Liver (tissue), 9 donors: ENCODE results near the gene PIWIL1. TPM values are rescaled to one million over a fixed set of nuclear protein-coding genes. Genes with fewer than 3 reads are reported as not detected.

Source experiments
- DNase-seq: peaks from one replicate; pipeline ENCODE4 v3.0.0-alpha.2; 2017; ENCODE audit warnings: low spot score
- H3K27ac ChIP-seq, 2 donors: one replicate each; pipeline ENCODE4 v1.7.0; 2013; ENCODE audit warnings: inconsistent platforms in 2 of 2, low read length in 2 of 2, control low read depth in 1 of 2, low read depth in 1 of 2, mild to moderate bottlenecking in 1 of 2
- H3K27me3 ChIP-seq, 4 donors: one replicate each; pipeline versions ENCODE4 v1.6.1 to v1.7.0; 2013; ENCODE audit warnings: low read length in 3 of 4, inconsistent platforms in 1 of 4, mild to moderate bottlenecking in 1 of 4, moderate library complexity in 1 of 4; ENCODE audit not compliant: control insufficient read depth in 4 of 4, insufficient read depth in 4 of 4
- H3K36me3 ChIP-seq, 4 donors: one replicate each; pipeline versions ENCODE4 v1.6.1 to v1.7.0; 2013; ENCODE audit warnings: low read length in 3 of 4, mild to moderate bottlenecking in 3 of 4, low read depth in 1 of 4, moderate library complexity in 1 of 4; ENCODE audit not compliant: control insufficient read depth in 4 of 4, insufficient read depth in 3 of 4
- H3K4me1 ChIP-seq, 4 donors: one replicate each; pipeline versions ENCODE4 v1.6.1 to v1.7.0; 2013; ENCODE audit warnings: low read length in 3 of 4, mild to moderate bottlenecking in 3 of 4, moderate library complexity in 1 of 4; ENCODE audit not compliant: control insufficient read depth in 4 of 4, insufficient read depth in 4 of 4
- H3K4me3 ChIP-seq, 3 donors: one replicate each; pipeline versions ENCODE4 v1.6.1 to v1.7.0; 2013; ENCODE audit warnings: low read length in 3 of 3, control low read depth in 1 of 3, low read depth in 1 of 3, mild to moderate bottlenecking in 1 of 3
- H3K9ac ChIP-seq, 2 donors: one replicate each; pipeline ENCODE4 v1.7.0; 2013; ENCODE audit warnings: low read length in 2 of 2, mild to moderate bottlenecking in 2 of 2, moderate library complexity in 2 of 2, control low read depth in 1 of 2, low read depth in 1 of 2
- H3K9me3 ChIP-seq, 4 donors: one replicate each; pipeline versions ENCODE4 v1.6.1 to v1.7.0; 2013; ENCODE audit warnings: low read length in 3 of 4; ENCODE audit not compliant: control insufficient read depth in 4 of 4
- EGR1 ChIP-seq, 2 donors: IDR thresholded peaks; 2 replicates each; pipeline ENCODE4 v1.6.1; 2016 to 2018; ENCODE audit warnings: antibody characterized with exemption in 2 of 2, low read depth in 2 of 2
- FOXA1 ChIP-seq: IDR thresholded peaks from 2 replicates; pipeline ENCODE4 v1.6.1; 2016; ENCODE audit warnings: antibody characterized with exemption
- GABPA ChIP-seq, 2 donors: IDR thresholded peaks in 1 of 2; conservative IDR thresholded peaks in 1 of 2; 2 replicates each; pipeline ENCODE4 v1.6.1; 2016; ENCODE audit warnings: antibody characterized with exemption in 2 of 2, mild to moderate bottlenecking in 1 of 2, moderate library complexity in 1 of 2
- HNF4A ChIP-seq, 2 donors: conservative IDR thresholded peaks; 2 replicates each; pipeline ENCODE4 v1.6.1; 2016; ENCODE audit warnings: antibody characterized with exemption in 2 of 2, mild to moderate bottlenecking in 2 of 2
- HNF4G ChIP-seq: IDR thresholded peaks from 2 replicates; pipeline ENCODE4 v1.6.1; 2016; ENCODE audit warnings: antibody characterized with exemption
- JUND ChIP-seq, 2 donors: IDR thresholded peaks; 2 replicates each; pipeline ENCODE4 v1.6.1; 2016; ENCODE audit warnings: antibody characterized with exemption in 2 of 2
- NR2F2 ChIP-seq: IDR thresholded peaks from 2 replicates; pipeline ENCODE4 v1.6.1; 2016; ENCODE audit warnings: antibody characterized with exemption
- RAD21 ChIP-seq, 2 donors: IDR thresholded peaks; 2 replicates each; pipeline ENCODE4 v1.6.1; 2016; ENCODE audit warnings: antibody characterized with exemption in 2 of 2, mild to moderate bottlenecking in 2 of 2
- RXRA ChIP-seq, 2 donors: IDR thresholded peaks; 2 replicates each; pipeline ENCODE4 v1.6.1; 2017 to 2018; ENCODE audit warnings: antibody characterized with exemption in 2 of 2, mild to moderate bottlenecking in 1 of 2
- SP1 ChIP-seq: IDR thresholded peaks from 2 replicates; pipeline ENCODE4 v1.6.1; 2018; ENCODE audit warnings: antibody characterized with exemption, mild to moderate bottlenecking
- TAF1 ChIP-seq: conservative IDR thresholded peaks from 2 replicates; pipeline ENCODE4 v1.6.1; 2016; ENCODE audit warnings: antibody characterized with exemption, mild to moderate bottlenecking
- YY1 ChIP-seq: IDR thresholded peaks from 2 replicates; pipeline ENCODE4 v1.6.1; 2016; ENCODE audit warnings: antibody characterized with exemption, mild to moderate bottlenecking
- WGBS: extraction: QIAGEN DNeasy Blood & Tissue Kit; methylation state at CpG from one replicate; pipeline ENCODE4 v1.1.7; 2013; 5-methylcytosine and 5-hydroxymethylcytosine counted together
- polyA plus RNA-seq, 2 donors: library from polyadenylated mRNA; stranded (reverse) in 1 of 2; unstranded in 1 of 2; fragments of 200-250 nt in 1 of 2; fragments of >200 nt in 1 of 2; fragmentation: Nextera tagmentation in 1 of 2; extraction: Ambion mirVana in 1 of 2; gene quantifications; one replicate each; pipeline versions ENCODE4 v1.2.1 to v1.2.3, GENCODE V29; 2013 to 2015
- total RNA-seq, 2 donors: library from RNA; depleted of rRNA; stranded (reverse); fragments of >200 nt; gene quantifications; one replicate each; pipeline ENCODE4 v1.2.3, GENCODE V29; 2014
- TF ChIP-seq, protein P1 (sequence below): IDR thresholded peaks from 2 replicates; pipeline ENCODE4 v1.6.1; 2016; ENCODE audit warnings: antibody characterized with exemption
- TF ChIP-seq, protein P2 (sequence below): IDR thresholded peaks from 2 replicates; pipeline ENCODE4 v1.6.1; 2016; ENCODE audit warnings: antibody characterized with exemption
- TF ChIP-seq, protein P3 (sequence below): IDR thresholded peaks from 2 replicates; pipeline ENCODE4 v1.6.1; 2016; ENCODE audit warnings: antibody characterized with exemption, mild to moderate bottlenecking
- TF ChIP-seq, protein P4 (sequence below): fragments of 150-350 bp; IDR thresholded peaks from 2 replicates; pipeline ENCODE4 v1.5.1; 2017; ENCODE audit warnings: improper control_type of control experiment, low read depth, low read length; ENCODE audit not compliant: missing input control
- TF ChIP-seq, protein P5 (sequence below): IDR thresholded peaks from 2 replicates; pipeline ENCODE4 v1.6.1; 2016; ENCODE audit warnings: antibody characterized with exemption
- donor health status: healthy.
- donor health status: healthy.
- donor health status: healthy.
- donor health status: healthy.
- donor health status: healthy.

PIWIL1 gene
- total and polyA plus RNA-seq, 4 donors: 0.01 TPM; not detected in 3

DNA sequence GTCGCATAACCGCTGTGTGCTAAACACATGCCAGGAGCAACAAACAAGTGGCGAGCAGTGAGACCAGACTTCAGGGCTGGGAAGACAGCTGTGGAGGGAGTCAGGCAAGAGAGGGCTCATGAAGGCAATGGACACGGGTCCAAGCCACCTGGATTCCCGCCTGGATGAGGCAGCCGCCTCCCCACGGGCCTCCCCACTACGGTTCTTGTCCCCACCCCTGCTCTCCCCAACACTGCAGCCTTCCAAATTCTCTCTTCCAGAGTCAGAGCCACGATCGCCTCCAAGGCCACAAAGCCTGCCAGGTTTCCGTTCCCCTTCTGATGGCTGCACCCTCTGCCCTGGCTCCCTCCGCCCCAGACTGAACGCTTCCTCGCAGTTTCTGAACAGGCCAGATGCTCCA lies 36.1 kb upstream of the PIWIL1 start:
- TF ChIP-seq FOXA1 (no peak), JUND (IDR thresholded peaks at IDR 0.05) (no peak), YY1 (no peak), NR2F2 (no peak), TAF1 (no peak), SP1 (no peak), RXRA (IDR thresholded peaks at IDR 0.05) (no peak), HNF4G (no peak), GABPA (IDR thresholded peaks at IDR 0.05 in 1 of 2, conservative IDR thresholded peaks at IDR 0.05 in 1 of 2) (no peak)
- TF ChIP-seq, protein P1, sequence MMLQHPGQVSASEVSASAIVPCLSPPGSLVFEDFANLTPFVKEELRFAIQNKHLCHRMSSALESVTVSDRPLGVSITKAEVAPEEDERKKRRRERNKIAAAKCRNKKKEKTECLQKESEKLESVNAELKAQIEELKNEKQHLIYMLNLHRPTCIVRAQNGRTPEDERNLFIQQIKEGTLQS: no peak
- TF ChIP-seq, protein P2, sequence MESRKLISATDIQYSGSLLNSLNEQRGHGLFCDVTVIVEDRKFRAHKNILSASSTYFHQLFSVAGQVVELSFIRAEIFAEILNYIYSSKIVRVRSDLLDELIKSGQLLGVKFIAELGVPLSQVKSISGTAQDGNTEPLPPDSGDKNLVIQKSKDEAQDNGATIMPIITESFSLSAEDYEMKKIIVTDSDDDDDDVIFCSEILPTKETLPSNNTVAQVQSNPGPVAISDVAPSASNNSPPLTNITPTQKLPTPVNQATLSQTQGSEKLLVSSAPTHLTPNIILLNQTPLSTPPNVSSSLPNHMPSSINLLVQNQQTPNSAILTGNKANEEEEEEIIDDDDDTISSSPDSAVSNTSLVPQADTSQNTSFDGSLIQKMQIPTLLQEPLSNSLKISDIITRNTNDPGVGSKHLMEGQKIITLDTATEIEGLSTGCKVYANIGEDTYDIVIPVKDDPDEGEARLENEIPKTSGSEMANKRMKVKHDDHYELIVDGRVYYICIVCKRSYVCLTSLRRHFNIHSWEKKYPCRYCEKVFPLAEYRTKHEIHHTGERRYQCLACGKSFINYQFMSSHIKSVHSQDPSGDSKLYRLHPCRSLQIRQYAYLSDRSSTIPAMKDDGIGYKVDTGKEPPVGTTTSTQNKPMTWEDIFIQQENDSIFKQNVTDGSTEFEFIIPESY: no peak
- H3K36me3 ChIP-seq: no peaks in the 10 kb centered on the region

DNA sequence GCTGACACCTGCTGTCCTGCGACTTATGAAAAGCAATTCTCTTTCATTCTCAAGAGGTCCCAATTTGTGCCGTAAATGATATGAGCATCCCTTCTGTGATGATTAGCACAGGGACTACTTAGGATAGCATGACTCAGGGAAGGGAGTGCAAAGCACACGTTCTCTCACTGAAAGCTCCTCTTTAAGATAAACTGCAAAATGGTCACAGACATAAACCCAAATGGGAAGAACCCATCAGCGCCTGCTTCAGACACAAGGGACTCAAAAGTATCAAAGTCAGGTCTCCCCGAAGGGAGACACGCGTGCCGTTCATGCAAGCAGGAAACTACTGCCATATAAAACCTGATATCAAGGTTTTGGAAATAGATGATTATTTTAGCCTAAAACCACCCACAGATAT lies 33.9 kb upstream of the PIWIL1 start:
- DNase-seq: no peak
- no peaks in the 10 kb centered on the region for H3K36me3 ChIP-seq
- peaks cover 0 to 12% (median 0%) of the 10 kb centered on the region in 4 donors for H3K27me3 ChIP-seq
- no peak overlapping the region for H3K9ac ChIP-seq
- no peak overlapping the region for H3K4me3 ChIP-seq
- no peaks in the 10 kb centered on the region for H3K4me1 ChIP-seq
- peaks cover 0 to 4% (median 0%) of the 10 kb centered on the region in 4 donors for H3K9me3 ChIP-seq
- TF ChIP-seq, protein P3, sequence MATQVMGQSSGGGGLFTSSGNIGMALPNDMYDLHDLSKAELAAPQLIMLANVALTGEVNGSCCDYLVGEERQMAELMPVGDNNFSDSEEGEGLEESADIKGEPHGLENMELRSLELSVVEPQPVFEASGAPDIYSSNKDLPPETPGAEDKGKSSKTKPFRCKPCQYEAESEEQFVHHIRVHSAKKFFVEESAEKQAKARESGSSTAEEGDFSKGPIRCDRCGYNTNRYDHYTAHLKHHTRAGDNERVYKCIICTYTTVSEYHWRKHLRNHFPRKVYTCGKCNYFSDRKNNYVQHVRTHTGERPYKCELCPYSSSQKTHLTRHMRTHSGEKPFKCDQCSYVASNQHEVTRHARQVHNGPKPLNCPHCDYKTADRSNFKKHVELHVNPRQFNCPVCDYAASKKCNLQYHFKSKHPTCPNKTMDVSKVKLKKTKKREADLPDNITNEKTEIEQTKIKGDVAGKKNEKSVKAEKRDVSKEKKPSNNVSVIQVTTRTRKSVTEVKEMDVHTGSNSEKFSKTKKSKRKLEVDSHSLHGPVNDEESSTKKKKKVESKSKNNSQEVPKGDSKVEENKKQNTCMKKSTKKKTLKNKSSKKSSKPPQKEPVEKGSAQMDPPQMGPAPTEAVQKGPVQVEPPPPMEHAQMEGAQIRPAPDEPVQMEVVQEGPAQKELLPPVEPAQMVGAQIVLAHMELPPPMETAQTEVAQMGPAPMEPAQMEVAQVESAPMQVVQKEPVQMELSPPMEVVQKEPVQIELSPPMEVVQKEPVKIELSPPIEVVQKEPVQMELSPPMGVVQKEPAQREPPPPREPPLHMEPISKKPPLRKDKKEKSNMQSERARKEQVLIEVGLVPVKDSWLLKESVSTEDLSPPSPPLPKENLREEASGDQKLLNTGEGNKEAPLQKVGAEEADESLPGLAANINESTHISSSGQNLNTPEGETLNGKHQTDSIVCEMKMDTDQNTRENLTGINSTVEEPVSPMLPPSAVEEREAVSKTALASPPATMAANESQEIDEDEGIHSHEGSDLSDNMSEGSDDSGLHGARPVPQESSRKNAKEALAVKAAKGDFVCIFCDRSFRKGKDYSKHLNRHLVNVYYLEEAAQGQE: no peak
- TF ChIP-seq EGR1 (IDR thresholded peaks at IDR 0.05; ENCODE audit: low read depth in 2 of 2): no peak
- TF ChIP-seq JUND (IDR thresholded peaks at IDR 0.05): no peak
- TF ChIP-seq, protein P4, sequence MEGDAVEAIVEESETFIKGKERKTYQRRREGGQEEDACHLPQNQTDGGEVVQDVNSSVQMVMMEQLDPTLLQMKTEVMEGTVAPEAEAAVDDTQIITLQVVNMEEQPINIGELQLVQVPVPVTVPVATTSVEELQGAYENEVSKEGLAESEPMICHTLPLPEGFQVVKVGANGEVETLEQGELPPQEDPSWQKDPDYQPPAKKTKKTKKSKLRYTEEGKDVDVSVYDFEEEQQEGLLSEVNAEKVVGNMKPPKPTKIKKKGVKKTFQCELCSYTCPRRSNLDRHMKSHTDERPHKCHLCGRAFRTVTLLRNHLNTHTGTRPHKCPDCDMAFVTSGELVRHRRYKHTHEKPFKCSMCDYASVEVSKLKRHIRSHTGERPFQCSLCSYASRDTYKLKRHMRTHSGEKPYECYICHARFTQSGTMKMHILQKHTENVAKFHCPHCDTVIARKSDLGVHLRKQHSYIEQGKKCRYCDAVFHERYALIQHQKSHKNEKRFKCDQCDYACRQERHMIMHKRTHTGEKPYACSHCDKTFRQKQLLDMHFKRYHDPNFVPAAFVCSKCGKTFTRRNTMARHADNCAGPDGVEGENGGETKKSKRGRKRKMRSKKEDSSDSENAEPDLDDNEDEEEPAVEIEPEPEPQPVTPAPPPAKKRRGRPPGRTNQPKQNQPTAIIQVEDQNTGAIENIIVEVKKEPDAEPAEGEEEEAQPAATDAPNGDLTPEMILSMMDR: no peak
- TF ChIP-seq RAD21 (IDR thresholded peaks at IDR 0.05): no peak
- no peak for TF ChIP-seq RXRA (IDR thresholded peaks at IDR 0.05)
- TF ChIP-seq, protein P2: no peak
- TF ChIP-seq NR2F2: no peak
- no peak for TF ChIP-seq TAF1
- TF ChIP-seq, protein P1: no peak
- no peak for TF ChIP-seq HNF4A (conservative IDR thresholded peaks at IDR 0.05)
- TF ChIP-seq GABPA (IDR thresholded peaks at IDR 0.05 in 1 of 2, conservative IDR thresholded peaks at IDR 0.05 in 1 of 2): no peak
- no peak for TF ChIP-seq FOXA1
- TF ChIP-seq, protein P5, sequence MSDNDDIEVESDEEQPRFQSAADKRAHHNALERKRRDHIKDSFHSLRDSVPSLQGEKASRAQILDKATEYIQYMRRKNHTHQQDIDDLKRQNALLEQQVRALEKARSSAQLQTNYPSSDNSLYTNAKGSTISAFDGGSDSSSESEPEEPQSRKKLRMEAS: no peak
- no peak overlapping the region for H3K27ac ChIP-seq
- WGBS: 83% methylated on average over 8 of the region's 8 CpGs

More for the DNA sequence above, 36.1 kb upstream of the PIWIL1 start:
- DNase-seq: no peak
- Histone ChIP-seq H3K4me3 (no peak overlapping the region), H3K4me1 (no peaks in the 10 kb centered on the region), H3K27me3 (peaks cover 0 to 6% (median 0%) of the 10 kb centered on the region in 4 donors), H3K9me3 (peaks cover 0 to 7% (median 0%) of the 10 kb centered on the region in 4 donors), H3K27ac (no peak overlapping the region), H3K9ac (no peak overlapping the region)
- WGBS: 79% methylated on average over 14 of the region's 14 CpGs
